HG03378 (cell line): ENCODE measurements around the gene ADAM33.

Experiments
- ATAC-seq: cut with Tn5 transposase; IDR thresholded peaks from one replicate; pipeline ENCODE4 v1.9.1; 2021; ENCODE audit warnings: mild to moderate bottlenecking, moderate library complexity; ENCODE audit not compliant: unreplicated experiment

Gene ADAM33

GRCh38 chr20:3681931-3682781 lies at the start of gene ADAM33:
ADAM33 (minus strand) TSS chr20:3682010; CDS start chr20:3682004, 6 bp downstream.
- ATAC-seq, result no peak

- ATAC-seq, result no peak
These were observed 49.2 kb upstream of the ADAM33 start for GRCh38 chr20:3730803-3731672.

- no peak for ATAC-seq
These were observed 48.2 kb upstream of the ADAM33 start for GRCh38 chr20:3729811-3730540.

GRCh38 chr20:3729378-3729777 lies 47.6 kb upstream of the ADAM33 start:
- no peak for ATAC-seq

- ATAC-seq, result no peak
These were observed 47.1 kb upstream of the ADAM33 start for GRCh38 chr20:3728876-3729275.

GRCh38 chr20:3728354-3728753 lies 46.5 kb upstream of the ADAM33 start:
- ATAC-seq, result no peak

- ATAC-seq, result no peak
These were observed 45.7 kb upstream of the ADAM33 start for GRCh38 chr20:3727401-3728021.

GRCh38 chr20:3724356-3724755 lies 42.5 kb upstream of the ADAM33 start:
- ATAC-seq, result no peak

GRCh38 chr20:3723284-3723683 lies 41.5 kb upstream of the ADAM33 start:
- no peak for ATAC-seq

- ATAC-seq, result no peak
These were observed 40.1 kb upstream of the ADAM33 start for GRCh38 chr20:3721912-3722311.

- ATAC-seq, result no peak
These were observed 38.8 kb upstream of the ADAM33 start for GRCh38 chr20:3720626-3721025.

GRCh38 chr20:3720068-3720467 lies 38.3 kb upstream of the ADAM33 start:
- ATAC-seq, result no peak

GRCh38 chr20:3719046-3719445 lies 37.2 kb upstream of the ADAM33 start:
- ATAC-seq, result no peak

- ATAC-seq, result no peak
These were observed 34.5 kb upstream of the ADAM33 start for GRCh38 chr20:3716195-3716834.

- ATAC-seq, result no peak
These were observed 32.3 kb upstream of the ADAM33 start for GRCh38 chr20:3714092-3714491.

GRCh38 chr20:3712279-3712873 lies 30.6 kb upstream of the ADAM33 start, which contains the start of gene SIGLEC1:
SIGLEC1 (minus strand) TSS chr20:3712600; CDS start chr20:3707128, 5,472 bp downstream.
- no peak for ATAC-seq

GRCh38 chr20:3711484-3711941 lies 29.7 kb upstream of the ADAM33 start:
- ATAC-seq, result no peak

- no peak for ATAC-seq
These were observed 29.1 kb upstream of the ADAM33 start for GRCh38 chr20:3710703-3711483.

- ATAC-seq, result no peak
These were observed 28.2 kb upstream of the ADAM33 start for GRCh38 chr20:3710011-3710466.
